Neural crest cell (in vitro differentiated cells): ENCODE data around the gene ELOVL5. TPM values are rescaled to one million over a fixed set of nuclear protein-coding genes. Genes with fewer than 3 reads are reported as not detected.
A peak's percentile ranks its signal among the peaks of the same experiment; 100 is the strongest.

Experiments used
- DNase-seq: peaks from one replicate; pipeline ENCODE4 v3.0.0; 2021; ENCODE audit warnings: low read depth, mixed read lengths, low spot score
- H3K27ac Mint-ChIP-seq: one replicate; pipeline ENCODE4 v1.8.0; 2021; ENCODE audit warnings: mild to moderate bottlenecking, mixed read lengths; ENCODE audit not compliant: unreplicated experiment
- H3K27me3 Mint-ChIP-seq: 2 replicates; pipeline ENCODE4 v1.8.0; 2021; ENCODE audit warnings: low read depth, mild to moderate bottlenecking, mixed read lengths
- H3K36me3 Mint-ChIP-seq: 2 replicates; pipeline ENCODE4 v1.8.0; 2021; ENCODE audit warnings: low read depth, mild to moderate bottlenecking, mixed read lengths
- H3K4me1 Mint-ChIP-seq: 2 replicates; pipeline ENCODE4 v1.8.0; 2021; ENCODE audit warnings: mixed read lengths
- H3K4me3 Mint-ChIP-seq: one replicate; pipeline ENCODE4 v1.8.0; 2021; ENCODE audit warnings: mild to moderate bottlenecking, mixed read lengths
- H3K9me3 Mint-ChIP-seq: 2 replicates; pipeline ENCODE4 v1.8.0; 2021; ENCODE audit warnings: mixed read lengths
- CTCF ChIP-seq: fragments of 200-600 bp; sonication (generic); conservative IDR thresholded peaks from 2 replicates; pipeline ENCODE4 v1.5.0; 2021; ENCODE audit warnings: antibody characterized with exemption, mild to moderate bottlenecking
- total RNA-seq: library from RNA; stranded (reverse); gene quantifications from 2 replicates; pipeline ENCODE4 v1.2.1, GENCODE V29; 2021

Gene ELOVL5
- total RNA-seq, 1 donor from 2014 or later, result 152 TPM

GRCh38 chr6:53284901-53285300, 63.8 kb downstream of the ELOVL5 start:
- Mint-ChIP-seq H3K36me3 (peaks cover 7% of the 10 kb centered on the region), H3K4me3 (no peak overlapping the region), H3K9me3 (no peaks in the 10 kb centered on the region), H3K4me1 (peaks cover 27% of the 10 kb centered on the region), H3K27me3 (no peaks in the 10 kb centered on the region), H3K27ac (no peak overlapping the region)
- DNase-seq, result no peak
- TF ChIP-seq CTCF, result no peak

GRCh38 chr6:53282741-53283140, 66.0 kb downstream of the ELOVL5 start:
- H3K27ac Mint-ChIP-seq, result no peak overlapping the region
- H3K36me3 Mint-ChIP-seq, result peaks cover 13% of the 10 kb centered on the region
- peaks cover 20% of the 10 kb centered on the region for H3K4me1 Mint-ChIP-seq
- no peak for TF ChIP-seq CTCF
- no peak for DNase-seq
- H3K4me3 Mint-ChIP-seq, result no peak overlapping the region
- no peaks in the 10 kb centered on the region for H3K27me3 Mint-ChIP-seq
- no peaks in the 10 kb centered on the region for H3K9me3 Mint-ChIP-seq

- peak overlapping the region; percentile 69 for H3K27ac Mint-ChIP-seq
- DNase-seq, result no peak
- H3K4me3 Mint-ChIP-seq, result no peak overlapping the region
- no peaks in the 10 kb centered on the region for H3K27me3 Mint-ChIP-seq
- peaks cover 15% of the 10 kb centered on the region for H3K4me1 Mint-ChIP-seq
- no peaks in the 10 kb centered on the region for H3K9me3 Mint-ChIP-seq
- peaks cover 16% of the 10 kb centered on the region for H3K36me3 Mint-ChIP-seq
- TF ChIP-seq CTCF, result no peak
These were observed 66.5 kb downstream of the ELOVL5 start for GRCh38 chr6:53282234-53282633.

GRCh38 chr6:53281518-53282215, 67.1 kb downstream of the ELOVL5 start:
- Mint-ChIP-seq H3K27me3 (no peaks in the 10 kb centered on the region), H3K4me3 (no peak overlapping the region), H3K4me1 (peaks cover 13% of the 10 kb centered on the region), H3K36me3 (peaks cover 16% of the 10 kb centered on the region), H3K9me3 (no peaks in the 10 kb centered on the region), H3K27ac (no peak overlapping the region)
- TF ChIP-seq CTCF, result no peak
- DNase-seq, result no peak

GRCh38 chr6:53280207-53280606, 68.5 kb downstream of the ELOVL5 start:
- Mint-ChIP-seq H3K4me1 (peaks cover 13% of the 10 kb centered on the region), H3K9me3 (no peaks in the 10 kb centered on the region), H3K27ac (no peak overlapping the region), H3K4me3 (no peak overlapping the region), H3K27me3 (no peaks in the 10 kb centered on the region), H3K36me3 (peaks cover 21% of the 10 kb centered on the region)
- no peak for DNase-seq
- no peak for TF ChIP-seq CTCF
